IMR-90 (cell line): ENCODE data around the gene RPS19BP1. TPM values are rescaled to one million over a fixed set of nuclear protein-coding genes. Genes with fewer than 3 reads are reported as not detected.

ENCODE experiments used
- ATAC-seq: fragments of 200-7000 bp; cut with Tn5 transposase; 2 replicates; pipeline ENCODE4 v1.9.1; 2020; ENCODE audit warnings: low read depth, mild to moderate bottlenecking, moderate library complexity
- BruUV-seq: library from RNA; stranded (reverse); fragments of 400-500 nt; replicated peaks from 2 replicates; lab custom pipeline; 2021; lab: Mats Ljungman, UMichigan
- CTCF ChIA-PET: fragments of 300-600 bp; formaldehyde crosslinking; extraction: SDS; loops from one replicate; lab custom pipeline; 2021; ENCODE audit warnings: antibody characterized with exemption; lab: Yijun Ruan, JAX
- POLR2A ChIA-PET: fragments of 300-600 bp; sonication (Branson Sonifier 250); formaldehyde crosslinking; loops from one replicate; lab custom pipeline; 2022; ENCODE audit warnings: antibody characterized with exemption; ENCODE audit not compliant: unreplicated experiment; lab: Charles Lee
- DNase-seq: peaks from one replicate; pipeline ENCODE4 v3.0.0; 2013
- H2AFZ ChIP-seq: replicated peaks from 2 replicates; pipeline ENCODE3; 2013; ENCODE audit warnings: low read length, mild to moderate bottlenecking; ENCODE audit not compliant: poor library complexity
- H2AK5ac ChIP-seq: 2 replicates; pipeline ENCODE4 v1.6.1; 2013; ENCODE audit warnings: low read depth, low read length, inconsistent platforms
- H2AK9ac ChIP-seq: replicated peaks from 2 replicates; pipeline ENCODE3; 2013; ENCODE audit warnings: mild to moderate bottlenecking, low read depth, low read length, moderate library complexity; ENCODE audit not compliant: poor library complexity
- H2BK120ac ChIP-seq: 2 replicates; pipeline ENCODE4 v1.6.1; 2013; ENCODE audit warnings: low read depth, low read length, inconsistent platforms
- H2BK15ac ChIP-seq: 3 replicates; pipeline ENCODE4 v1.6.1; 2013; ENCODE audit warnings: low read depth, low read length, inconsistent platforms
- H2BK20ac ChIP-seq: 2 replicates; pipeline ENCODE4 v1.6.1; 2013; ENCODE audit warnings: low read depth, mild to moderate bottlenecking, inconsistent platforms, low read length, moderate library complexity
- H2BK5ac ChIP-seq: 2 replicates; pipeline ENCODE4 v1.6.1; 2013; ENCODE audit warnings: mild to moderate bottlenecking, low read depth, low read length, inconsistent platforms; ENCODE audit not compliant: poor library complexity, severe bottlenecking
- H3K14ac ChIP-seq: replicated peaks from 2 replicates; pipeline ENCODE4 v1.6.1; 2013; ENCODE audit warnings: low read depth, low read length, inconsistent platforms
- H3K18ac ChIP-seq: 2 replicates; pipeline ENCODE4 v1.6.1; 2013; ENCODE audit warnings: low read depth, low read length, control low read depth
- H3K23ac ChIP-seq: 2 replicates; pipeline ENCODE4 v1.6.1; 2013; ENCODE audit warnings: low read depth, low read length, inconsistent platforms
- H3K27ac ChIP-seq: 2 replicates; pipeline ENCODE4 v1.5.1; 2013; ENCODE audit warnings: mild to moderate bottlenecking, control low read depth, low read length; ENCODE audit not compliant: insufficient read depth
- H3K27me3 ChIP-seq: 2 replicates; pipeline ENCODE4 v1.6.1; 2013; ENCODE audit warnings: low read length; ENCODE audit not compliant: control insufficient read depth, insufficient read depth
- H3K36me3 ChIP-seq: 2 replicates; pipeline ENCODE4 v1.6.1; 2013; ENCODE audit warnings: low read length, mixed read lengths; ENCODE audit not compliant: control insufficient read depth, insufficient read depth
- H3K4ac ChIP-seq: 2 replicates; pipeline ENCODE4 v1.6.1; 2013; ENCODE audit warnings: low read depth, low read length, inconsistent platforms
- H3K4me1 ChIP-seq: 2 replicates; pipeline ENCODE4 v1.6.1; 2013; ENCODE audit warnings: low read length, mixed read lengths; ENCODE audit not compliant: control insufficient read depth, insufficient read depth
- H3K4me2 ChIP-seq: 2 replicates; pipeline ENCODE4 v1.6.1; 2013; ENCODE audit warnings: low read depth, mild to moderate bottlenecking, control low read depth, low read length, moderate library complexity
- H3K4me3 ChIP-seq: 2 replicates; pipeline ENCODE4 v1.5.1; 2013; ENCODE audit warnings: low read depth, mild to moderate bottlenecking, control low read depth, low read length, moderate library complexity; ENCODE audit not compliant: insufficient read depth
- H3K56ac ChIP-seq: 2 replicates; pipeline ENCODE4 v1.6.1; 2013; ENCODE audit warnings: low read length, inconsistent platforms; ENCODE audit not compliant: insufficient read depth; ENCODE audit errors: extremely low read depth
- H3K79me1 ChIP-seq, 2 experiments: 2 replicates each; pipeline ENCODE4 v1.6.1; 2013; ENCODE audit warnings: low read length in 2 of 2, inconsistent platforms in 1 of 2, low read depth in 1 of 2
- H3K9ac ChIP-seq: 2 replicates; pipeline ENCODE4 v1.6.1; 2013; ENCODE audit warnings: low read depth, low read length, control low read depth
- H3K9me1 ChIP-seq: 2 replicates; pipeline ENCODE4 v1.6.1; 2013; ENCODE audit warnings: low read length, inconsistent platforms; ENCODE audit not compliant: insufficient read depth
- H3K9me3 ChIP-seq: 2 replicates; pipeline ENCODE4 v1.6.1; 2013; ENCODE audit warnings: low read length; ENCODE audit not compliant: control insufficient read depth, insufficient read depth
- H4K20me1 ChIP-seq: 2 replicates; pipeline ENCODE4 v1.6.1; 2013; ENCODE audit warnings: low read length, inconsistent platforms; ENCODE audit not compliant: insufficient read depth
- H4K5ac ChIP-seq: 2 replicates; pipeline ENCODE4 v1.6.1; 2013; ENCODE audit warnings: mild to moderate bottlenecking, low read depth, low read length, control low read depth
- H4K8ac ChIP-seq, 2 experiments: 2 replicates each; pipeline ENCODE4 v1.6.1; 2013; ENCODE audit warnings: low read depth in 2 of 2, low read length in 2 of 2, control low read depth in 1 of 2, inconsistent platforms in 1 of 2
- H4K91ac ChIP-seq: 2 replicates; pipeline ENCODE4 v1.6.1; 2013; ENCODE audit warnings: low read depth, low read length, inconsistent platforms; ENCODE audit not compliant: insufficient read depth
- BHLHE40 ChIP-seq: fragments of 150-350 bp; IDR thresholded peaks from 2 replicates; pipeline ENCODE4 v1.6.1; 2016; ENCODE audit warnings: mild to moderate bottlenecking, low read depth, low read length
- CEBPB ChIP-seq: IDR thresholded peaks from 2 replicates; pipeline ENCODE4 v1.6.1; 2012; ENCODE audit warnings: low read depth, low read length, improper control_type of control experiment
- CHD1 ChIP-seq: IDR thresholded peaks from 2 replicates; pipeline ENCODE4 v1.6.1; 2012; ENCODE audit warnings: low read depth, low read length, improper control_type of control experiment
- CTCF ChIP-seq: conservative IDR thresholded peaks from 2 replicates; pipeline ENCODE4 v1.5.1; 2012; ENCODE audit warnings: mild to moderate bottlenecking, low read depth, low read length, improper control_type of control experiment
- ELK1 ChIP-seq: fragments of 150-350 bp; IDR thresholded peaks from 2 replicates; pipeline ENCODE4 v1.6.1; 2016; ENCODE audit warnings: low read depth, mild to moderate bottlenecking, low read length, moderate library complexity, borderline replicate concordance
- FOS ChIP-seq: fragments of 150-350 bp; IDR thresholded peaks from 2 replicates; pipeline ENCODE4 v1.6.1; 2016; ENCODE audit warnings: low read depth, low read length
- MAFK ChIP-seq: IDR thresholded peaks from 2 replicates; pipeline ENCODE4 v1.6.1; 2012; ENCODE audit warnings: low read depth, low read length, improper control_type of control experiment
- POLR2A ChIP-seq: IDR thresholded peaks from 2 replicates; pipeline ENCODE4 v1.6.1; 2012; ENCODE audit warnings: mild to moderate bottlenecking, low read depth, low read length
- RAD21 ChIP-seq: IDR thresholded peaks from 2 replicates; pipeline ENCODE4 v1.6.1; 2012; ENCODE audit warnings: low read length, improper control_type of control experiment
- RCOR1 ChIP-seq: IDR thresholded peaks from 2 replicates; pipeline ENCODE4 v1.6.1; 2012; ENCODE audit warnings: mild to moderate bottlenecking, low read length, improper control_type of control experiment; ENCODE audit not compliant: insufficient replicate concordance
- RFX5 ChIP-seq: IDR thresholded peaks from 2 replicates; pipeline ENCODE4 v1.8.0; 2012; ENCODE audit warnings: low read depth, mild to moderate bottlenecking, low read length, moderate library complexity
- SMC3 ChIP-seq: fragments of 150-350 bp; IDR thresholded peaks from 2 replicates; pipeline ENCODE4 v1.6.1; 2016; ENCODE audit warnings: low read depth, mild to moderate bottlenecking, antibody characterized with exemption, low read length, moderate library complexity
- WGBS, 2 experiments: methylation state at CpG; one replicate each; pipeline versions ENCODE4 v1.1.5 to v1.1.7; 2013; ENCODE audit warnings: missing lambda C conversion rate in 2 of 2; ENCODE audit not compliant: insufficient read length in 1 of 2; ENCODE audit errors: extremely low coverage in 2 of 2; 5-methylcytosine and 5-hydroxymethylcytosine counted together
- dilution Hi-C: fragments of 300-500 bp; cut with HindIII; formaldehyde crosslinking; loops from one replicate; pipeline ENCODE4 v1.14.3; 2018; ENCODE audit warnings: low sequenced_read_pairs; ENCODE audit not compliant: unreplicated experiment
- in situ Hi-C: fragments of 300-500 bp; cut with MboI; formaldehyde crosslinking; loops from 3 replicates; pipeline ENCODE4 v1.14.3; 2019; ENCODE audit warnings: low sequenced_read_pairs, inconsistent platforms, mixed read lengths
- intact Hi-C: fragments of 100-400 bp; cut with micrococcal nuclease; formaldehyde crosslinking; loops from 2 replicates; pipeline ENCODE4 v1.10.0; 2022
- polyA plus RNA-seq, 3 experiments: library from polyadenylated mRNA; depleted of rRNA; stranded (reverse); fragments of >200 nt; gene quantifications; 2 replicates each; pipeline ENCODE4 v1.2.3, GENCODE V29; 2012; ENCODE audit warnings: low replicate concordance in 1 of 3
- total RNA-seq: library from RNA; depleted of rRNA; stranded (reverse); fragments of >200 nt; gene quantifications from 2 replicates; pipeline ENCODE4 v1.2.3, GENCODE V29; 2012
- TF ChIP-seq, protein P1 (sequence below): fragments of 150-350 bp; IDR thresholded peaks from 2 replicates; pipeline ENCODE4 v1.6.1; 2017; ENCODE audit warnings: mild to moderate bottlenecking, antibody characterized with exemption, low read length, low read depth

RPS19BP1 gene
- total and polyA plus RNA-seq, 2 of the 4 experiments (the other 2 are of a cell fraction), result 33.0 to 95.4 TPM

DNA sequence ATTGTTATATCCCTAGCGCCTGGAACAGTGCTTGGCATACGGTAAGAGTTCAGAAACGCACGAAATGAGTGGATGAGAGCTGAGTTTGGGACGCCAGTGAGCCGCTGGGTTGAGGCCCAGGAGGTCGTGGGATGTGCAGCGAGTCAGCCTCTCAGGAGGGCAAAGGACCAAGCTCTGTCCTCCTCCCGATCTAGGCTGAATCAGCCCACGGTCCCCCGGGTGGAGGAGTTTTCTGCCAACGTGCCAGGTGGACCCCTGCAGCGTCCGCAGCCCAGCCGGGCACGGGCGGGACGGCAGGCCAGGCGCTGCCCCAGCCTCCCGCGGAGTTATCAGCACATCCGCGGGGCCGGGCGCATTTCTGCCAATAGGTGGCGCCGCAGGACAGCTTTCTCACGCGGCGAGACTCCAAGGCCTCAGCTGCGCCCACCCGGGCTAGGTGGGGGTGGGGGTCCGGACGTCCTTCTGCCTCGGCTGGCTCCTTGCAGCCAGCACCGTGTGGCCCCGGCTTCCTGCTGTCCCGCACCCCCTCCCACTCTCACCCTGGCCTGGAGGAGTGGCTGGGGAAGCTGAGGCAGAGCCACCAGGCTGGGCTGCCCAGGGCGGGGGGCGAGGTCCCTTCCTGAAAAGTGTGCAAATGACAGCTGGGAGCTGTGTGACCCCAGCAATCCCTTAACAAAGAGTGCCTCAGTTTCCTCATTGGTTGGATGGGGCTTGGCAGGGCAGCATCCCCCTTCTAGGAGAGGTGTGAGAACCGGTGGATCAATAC is 2.2 kb upstream of the RPS19BP1 start:
- Histone ChIP-seq H3K36me3 (peaks cover 3% of the 10 kb centered on the region; the same call in 1 of the 2 replicates), H3K14ac (0 out of 2 replicates have a peak overlapping the region, but pooled peaks have one; percentile 33), H2AFZ (peak overlapping the region; percentile 96), H4K5ac (peak overlapping the region; percentile 55), H2BK15ac (0 out of 3 replicates have a peak overlapping the region, but pooled peaks have one; percentile 39), H3K56ac (no peak overlapping the region), H3K23ac (no peak overlapping the region), H3K4ac (peak overlapping the region; percentile 67), H3K18ac (no peak overlapping the region), H3K9ac (peak overlapping the region; percentile 6; the same call in 1 of the 2 replicates), H3K27me3 (peaks cover 5% of the 10 kb centered on the region), H2BK120ac (peak overlapping the region; percentile 63; the same call in 1 of the 2 replicates), H2BK20ac (no peak overlapping the region), H3K9me1 (no peaks in the 10 kb centered on the region), H2AK5ac (no peak overlapping the region), H4K8ac (peak overlapping the region; percentile 56 to 99), H4K91ac (peak overlapping the region; percentile 74), H2AK9ac (peak overlapping the region; percentile 22), H4K20me1 (peaks cover 13% of the 10 kb centered on the region; the same call in 1 of the 2 replicates), H3K4me2 (peak overlapping the region; percentile 42), H3K27ac (no peak overlapping the region), H3K9me3 (no peaks in the 10 kb centered on the region), H2BK5ac (no peak overlapping the region), H3K4me1 (peaks cover 7% of the 10 kb centered on the region), H3K4me3 (no peak overlapping the region), H3K79me1 (peaks cover 19 to 26% of the 10 kb centered on the region in 2 experiments)
- no TSS peak for BruUV-seq
- ChIA-PET CTCF (interaction anchor here (0.5 to 4.0 kb wide), 8 partner anchors 9 to 509 kb away, joined by 3 to 29 read pairs (median 4); partner anchors contain the start of gene TAB1), POLR2A (interaction anchor here (0.5 to 1.0 kb wide), 3 partner anchors 10 to 502 kb away, joined by 3 to 5 read pairs (median 4); no protein-coding TSS in a partner anchor)
- dilution Hi-C loops, result no loop called here
- DNase-seq (peak; percentile 53), ATAC-seq (peak; percentile 53)
- 5% methylated on average over 9 of the region's 41 CpGs; no CpG with 5 or more reads in 1 of the 2 experiments for WGBS, 2 experiments
- intact Hi-C loops, result loop anchor here (1.0 to 10.0 kb wide), 3 partner anchors 491 to 814 kb away; partner anchors contain the start of gene TNRC6B
- in situ Hi-C loops, result loop anchor here (5.0 to 10.0 kb wide), 3 partner anchors 493 to 810 kb away; partner anchors contain the start of gene ADSL
- TF ChIP-seq CEBPB (no peak), RFX5 (no peak), CHD1 (no peak), CTCF (peak; percentile 93), FOS (no peak), ELK1 (no peak), BHLHE40 (peak; percentile 56; the same call in 1 of the 2 replicates), POLR2A (no peak), RCOR1 (no peak), MAFK (no peak), SMC3 (peak; percentile 68), RAD21 (peak; percentile 91)
- TF ChIP-seq, protein P1, sequence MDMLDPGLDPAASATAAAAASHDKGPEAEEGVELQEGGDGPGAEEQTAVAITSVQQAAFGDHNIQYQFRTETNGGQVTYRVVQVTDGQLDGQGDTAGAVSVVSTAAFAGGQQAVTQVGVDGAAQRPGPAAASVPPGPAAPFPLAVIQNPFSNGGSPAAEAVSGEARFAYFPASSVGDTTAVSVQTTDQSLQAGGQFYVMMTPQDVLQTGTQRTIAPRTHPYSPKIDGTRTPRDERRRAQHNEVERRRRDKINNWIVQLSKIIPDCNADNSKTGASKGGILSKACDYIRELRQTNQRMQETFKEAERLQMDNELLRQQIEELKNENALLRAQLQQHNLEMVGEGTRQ, result no peak
